Panc1 (cell line): ENCODE results near the gene FAS. TPM values are rescaled to one million over a fixed set of nuclear protein-coding genes. Genes with fewer than 3 reads are reported as not detected.

Experiments
- ATAC-seq: fragments of 200-7000 bp; cut with Tn5 transposase; 2 replicates; pipeline ENCODE4 v1.9.1; 2020; ENCODE audit warnings: mild to moderate bottlenecking, moderate library complexity
- BruUV-seq: library from RNA; stranded (reverse); fragments of 400-500 nt; replicated peaks from 2 replicates; lab custom pipeline; 2021; lab: Mats Ljungman, UMichigan
- CTCF ChIA-PET: fragments of 300-600 bp; sonication (Branson Sonifier 250); formaldehyde crosslinking; loops from one replicate; lab custom pipeline; 2022; ENCODE audit warnings: antibody characterized with exemption; lab: Charles Lee
- POLR2A ChIA-PET: fragments of 300-600 bp; sonication (Branson Sonifier 250); formaldehyde crosslinking; loops from one replicate; lab custom pipeline; 2022; ENCODE audit warnings: antibody characterized with exemption; lab: Charles Lee
- DNase-seq: peaks from one replicate; pipeline ENCODE4 v3.0.0-alpha.2; 2010; ENCODE audit warnings: low read depth, low spot score
- H3K27ac ChIP-seq: 2 replicates; pipeline ENCODE4 v1.5.1; 2011; ENCODE audit warnings: mild to moderate bottlenecking, low read length, inconsistent platforms
- H3K27me3 ChIP-seq: fragments of 200-500 bp; sonication (Bioruptor generic); 2 replicates; pipeline ENCODE4 v1.6.0; 2014; ENCODE audit warnings: low read length, inconsistent platforms; ENCODE audit not compliant: control insufficient read depth, insufficient read depth
- H3K36me3 ChIP-seq: fragments of 200-500 bp; sonication (Bioruptor generic); 2 replicates; pipeline ENCODE4 v1.5.1; 2014; ENCODE audit warnings: inconsistent platforms, mild to moderate bottlenecking, low read length, moderate library complexity; ENCODE audit not compliant: control insufficient read depth, insufficient read depth
- H3K4me1 ChIP-seq: 2 replicates; pipeline ENCODE4 v1.5.1; 2011; ENCODE audit warnings: inconsistent platforms, mild to moderate bottlenecking, low read length, moderate library complexity; ENCODE audit not compliant: control insufficient read depth, insufficient read depth
- H3K4me3 ChIP-seq, 2 experiments: 2 replicates each; pipeline ENCODE4 v1.5.1; 2011 to 2012; ENCODE audit warnings: low read depth in 2 of 2, low read length in 2 of 2, mild to moderate bottlenecking in 2 of 2, inconsistent platforms in 1 of 2, moderate library complexity in 1 of 2
- H3K9me3 ChIP-seq: fragments of 200-500 bp; sonication (Bioruptor generic); 2 replicates; pipeline ENCODE4 v1.5.1; 2014; ENCODE audit warnings: low read depth, mild to moderate bottlenecking, inconsistent platforms, low read length, moderate library complexity; ENCODE audit not compliant: control insufficient read depth, insufficient read depth
- POLR2AphosphoS5 ChIP-seq: IDR thresholded peaks from 2 replicates; pipeline ENCODE4 v1.6.1; 2012; ENCODE audit warnings: mild to moderate bottlenecking, low read depth, low read length, moderate library complexity
- SIN3A ChIP-seq: IDR thresholded peaks from 2 replicates; pipeline ENCODE4 v1.6.1; 2012; ENCODE audit warnings: low read depth, mild to moderate bottlenecking, low read length, moderate library complexity, borderline replicate concordance; ENCODE audit not compliant: insufficient read depth
- TCF7L2 ChIP-seq: IDR thresholded peaks from 2 replicates; pipeline ENCODE4 v1.6.1; 2011; ENCODE audit warnings: mild to moderate bottlenecking, low read depth, low read length, inconsistent platforms
- in situ Hi-C: cut with HindIII; loops from 2 replicates; pipeline ENCODE4 v1.10.0; 2016; ENCODE audit warnings: low sequenced_read_pairs, low pct_unique_long_range_greater_than_20kb
- intact Hi-C: fragments of 100-400 bp; cut with micrococcal nuclease; formaldehyde crosslinking; loops from one replicate; pipeline ENCODE4 v1.10.0; 2022; ENCODE audit not compliant: unreplicated experiment
- total RNA-seq: library from RNA; stranded (reverse); gene quantifications from one replicate; pipeline ENCODE4 v1.2.1, GENCODE V29; 2021; ENCODE audit not compliant: unreplicated experiment
- TF ChIP-seq, protein P1 (sequence below): fragments of 450-650 bp; IDR thresholded peaks from 2 replicates; pipeline ENCODE4 v1.5.1; 2017; ENCODE audit warnings: mild to moderate bottlenecking
- TF ChIP-seq, protein P2 (sequence below), 2 experiments: IDR thresholded peaks; 2 replicates each; pipeline ENCODE4 v1.6.1; 2011 to 2012; ENCODE audit warnings: low read depth in 2 of 2, control low read depth in 1 of 2, low read length in 1 of 2, mild to moderate bottlenecking in 1 of 2, moderate library complexity in 1 of 2; ENCODE audit not compliant: insufficient read depth in 1 of 2

FAS gene
- total RNA-seq, 1 experiment from 2014 or later, result 8.1 TPM

DNA sequence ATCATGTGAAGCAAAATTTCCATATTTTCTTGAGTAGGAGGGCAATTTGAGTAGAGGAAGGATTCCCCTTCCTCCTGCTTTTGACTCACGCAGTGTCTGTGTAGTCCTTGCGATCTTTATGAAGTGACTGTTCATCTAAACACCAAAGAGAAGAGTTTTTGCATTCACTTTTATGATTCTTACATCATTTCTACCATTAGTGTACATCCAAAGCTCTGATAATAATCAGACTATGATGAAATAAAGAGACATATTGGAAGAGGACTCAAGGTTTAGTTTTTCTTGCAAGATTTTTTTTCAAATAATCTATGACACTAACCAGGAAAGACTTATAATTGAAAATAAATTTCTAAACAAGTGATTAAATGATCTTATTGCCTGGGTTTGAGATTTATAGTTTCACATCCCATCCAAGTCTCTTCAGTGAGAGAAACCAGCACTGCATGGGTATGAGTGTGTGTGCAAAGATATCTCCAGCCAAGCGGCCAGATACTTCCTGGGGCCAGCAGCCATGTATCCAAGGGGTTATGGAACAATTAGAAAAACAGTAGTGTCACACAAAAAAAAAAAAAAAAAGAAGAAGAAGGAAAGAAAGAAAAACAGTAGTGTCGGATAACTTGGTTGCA, 36.0 kb upstream of the FAS start:
- ChIA-PET CTCF (no interaction called here), POLR2A (no interaction called here)
- TF ChIP-seq SIN3A, result no peak
- TF ChIP-seq, protein P1, sequence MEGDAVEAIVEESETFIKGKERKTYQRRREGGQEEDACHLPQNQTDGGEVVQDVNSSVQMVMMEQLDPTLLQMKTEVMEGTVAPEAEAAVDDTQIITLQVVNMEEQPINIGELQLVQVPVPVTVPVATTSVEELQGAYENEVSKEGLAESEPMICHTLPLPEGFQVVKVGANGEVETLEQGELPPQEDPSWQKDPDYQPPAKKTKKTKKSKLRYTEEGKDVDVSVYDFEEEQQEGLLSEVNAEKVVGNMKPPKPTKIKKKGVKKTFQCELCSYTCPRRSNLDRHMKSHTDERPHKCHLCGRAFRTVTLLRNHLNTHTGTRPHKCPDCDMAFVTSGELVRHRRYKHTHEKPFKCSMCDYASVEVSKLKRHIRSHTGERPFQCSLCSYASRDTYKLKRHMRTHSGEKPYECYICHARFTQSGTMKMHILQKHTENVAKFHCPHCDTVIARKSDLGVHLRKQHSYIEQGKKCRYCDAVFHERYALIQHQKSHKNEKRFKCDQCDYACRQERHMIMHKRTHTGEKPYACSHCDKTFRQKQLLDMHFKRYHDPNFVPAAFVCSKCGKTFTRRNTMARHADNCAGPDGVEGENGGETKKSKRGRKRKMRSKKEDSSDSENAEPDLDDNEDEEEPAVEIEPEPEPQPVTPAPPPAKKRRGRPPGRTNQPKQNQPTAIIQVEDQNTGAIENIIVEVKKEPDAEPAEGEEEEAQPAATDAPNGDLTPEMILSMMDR, result no peak
- TF ChIP-seq, protein P2, sequence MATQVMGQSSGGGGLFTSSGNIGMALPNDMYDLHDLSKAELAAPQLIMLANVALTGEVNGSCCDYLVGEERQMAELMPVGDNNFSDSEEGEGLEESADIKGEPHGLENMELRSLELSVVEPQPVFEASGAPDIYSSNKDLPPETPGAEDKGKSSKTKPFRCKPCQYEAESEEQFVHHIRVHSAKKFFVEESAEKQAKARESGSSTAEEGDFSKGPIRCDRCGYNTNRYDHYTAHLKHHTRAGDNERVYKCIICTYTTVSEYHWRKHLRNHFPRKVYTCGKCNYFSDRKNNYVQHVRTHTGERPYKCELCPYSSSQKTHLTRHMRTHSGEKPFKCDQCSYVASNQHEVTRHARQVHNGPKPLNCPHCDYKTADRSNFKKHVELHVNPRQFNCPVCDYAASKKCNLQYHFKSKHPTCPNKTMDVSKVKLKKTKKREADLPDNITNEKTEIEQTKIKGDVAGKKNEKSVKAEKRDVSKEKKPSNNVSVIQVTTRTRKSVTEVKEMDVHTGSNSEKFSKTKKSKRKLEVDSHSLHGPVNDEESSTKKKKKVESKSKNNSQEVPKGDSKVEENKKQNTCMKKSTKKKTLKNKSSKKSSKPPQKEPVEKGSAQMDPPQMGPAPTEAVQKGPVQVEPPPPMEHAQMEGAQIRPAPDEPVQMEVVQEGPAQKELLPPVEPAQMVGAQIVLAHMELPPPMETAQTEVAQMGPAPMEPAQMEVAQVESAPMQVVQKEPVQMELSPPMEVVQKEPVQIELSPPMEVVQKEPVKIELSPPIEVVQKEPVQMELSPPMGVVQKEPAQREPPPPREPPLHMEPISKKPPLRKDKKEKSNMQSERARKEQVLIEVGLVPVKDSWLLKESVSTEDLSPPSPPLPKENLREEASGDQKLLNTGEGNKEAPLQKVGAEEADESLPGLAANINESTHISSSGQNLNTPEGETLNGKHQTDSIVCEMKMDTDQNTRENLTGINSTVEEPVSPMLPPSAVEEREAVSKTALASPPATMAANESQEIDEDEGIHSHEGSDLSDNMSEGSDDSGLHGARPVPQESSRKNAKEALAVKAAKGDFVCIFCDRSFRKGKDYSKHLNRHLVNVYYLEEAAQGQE (IDR thresholded peaks at IDR 0.05; ENCODE audit: insufficient read depth in 1 of 2, low read depth in 2 of 2, low read length in 1 of 2), result no peak
- no peak for TF ChIP-seq POLR2AphosphoS5
- no peak for TF ChIP-seq TCF7L2
- H3K27ac ChIP-seq, result no peak overlapping the region
- intact Hi-C loops, result no loop called here
- no peaks in the 10 kb centered on the region for H3K9me3 ChIP-seq
- no peaks in the 10 kb centered on the region for H3K27me3 ChIP-seq
- ATAC-seq (no peak), DNase-seq (no peak)
- no TSS peak for BruUV-seq
- no peak overlapping the region for H3K4me3 ChIP-seq
- H3K36me3 ChIP-seq, result no peaks in the 10 kb centered on the region
- in situ Hi-C loops, result no loop called here
- H3K4me1 ChIP-seq, result no peaks in the 10 kb centered on the region

DNA sequence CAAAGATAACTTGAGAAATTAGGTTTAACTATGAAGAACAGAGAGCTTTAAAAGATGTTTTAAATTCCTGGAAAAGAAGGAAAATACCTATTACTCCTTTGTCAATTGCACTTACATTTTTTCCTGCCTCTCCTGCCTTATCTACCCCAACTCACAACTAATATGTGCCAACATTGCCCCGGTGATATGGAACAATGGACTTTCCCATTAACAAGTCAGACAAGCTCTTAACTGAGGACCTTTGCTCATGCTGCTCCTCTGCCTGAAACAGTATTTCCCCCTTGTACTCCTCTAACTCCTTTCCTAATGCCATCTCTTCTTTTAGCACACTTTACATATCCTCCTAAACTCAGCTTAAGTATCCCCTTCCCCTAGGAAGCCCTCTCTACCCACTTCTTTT, 33.2 kb upstream of the FAS start:
- POLR2A ChIA-PET, result no interaction called here
- TF ChIP-seq SIN3A (no peak), POLR2AphosphoS5 (no peak), TCF7L2 (no peak)
- TF ChIP-seq, protein P2 (IDR thresholded peaks at IDR 0.05; ENCODE audit: insufficient read depth in 1 of 2, low read depth in 2 of 2, low read length in 1 of 2), result no peak
- TF ChIP-seq, protein P1, result no peak
- intact Hi-C loops, result no loop called here
- in situ Hi-C loops, result no loop called here
- no peaks in the 10 kb centered on the region for H3K27me3 ChIP-seq
- no TSS peak for BruUV-seq
- H3K27ac ChIP-seq, result no peak overlapping the region
- H3K9me3 ChIP-seq, result no peaks in the 10 kb centered on the region
- no peak overlapping the region for H3K4me3 ChIP-seq
- no peaks in the 10 kb centered on the region for H3K4me1 ChIP-seq
- H3K36me3 ChIP-seq, result no peaks in the 10 kb centered on the region
- ATAC-seq, result no peak
- DNase-seq, result no peak
- CTCF ChIA-PET, result no interaction called here
